Neural crest cell (in vitro differentiated cells): ENCODE measurements around the gene TOM1L2. TPM values are rescaled to one million over a fixed set of nuclear protein-coding genes. Genes with fewer than 3 reads are reported as not detected.
"Not testable (repeated sequence)": the region's sequence is repeated elsewhere in the genome, so short reads cannot be mapped to it uniquely, and the experiment has no call there.

Experiments used
- DNase-seq: peaks from one replicate; pipeline ENCODE4 v3.0.0; 2021; ENCODE audit warnings: low read depth, mixed read lengths, low spot score
- H3K27ac Mint-ChIP-seq: one replicate; pipeline ENCODE4 v1.8.0; 2021; ENCODE audit warnings: mild to moderate bottlenecking, mixed read lengths; ENCODE audit not compliant: unreplicated experiment
- H3K27me3 Mint-ChIP-seq: 2 replicates; pipeline ENCODE4 v1.8.0; 2021; ENCODE audit warnings: low read depth, mild to moderate bottlenecking, mixed read lengths
- H3K36me3 Mint-ChIP-seq: 2 replicates; pipeline ENCODE4 v1.8.0; 2021; ENCODE audit warnings: low read depth, mild to moderate bottlenecking, mixed read lengths
- H3K4me1 Mint-ChIP-seq: 2 replicates; pipeline ENCODE4 v1.8.0; 2021; ENCODE audit warnings: mixed read lengths
- H3K4me3 Mint-ChIP-seq: one replicate; pipeline ENCODE4 v1.8.0; 2021; ENCODE audit warnings: mild to moderate bottlenecking, mixed read lengths
- H3K9me3 Mint-ChIP-seq: 2 replicates; pipeline ENCODE4 v1.8.0; 2021; ENCODE audit warnings: mixed read lengths
- CTCF ChIP-seq: fragments of 200-600 bp; sonication (generic); conservative IDR thresholded peaks from 2 replicates; pipeline ENCODE4 v1.5.0; 2021; ENCODE audit warnings: antibody characterized with exemption, mild to moderate bottlenecking
- total RNA-seq: library from RNA; stranded (reverse); gene quantifications from 2 replicates; pipeline ENCODE4 v1.2.1, GENCODE V29; 2021

TOM1L2 gene
- total RNA-seq, 1 donor from 2014 or later = 15.9 TPM

DNA sequence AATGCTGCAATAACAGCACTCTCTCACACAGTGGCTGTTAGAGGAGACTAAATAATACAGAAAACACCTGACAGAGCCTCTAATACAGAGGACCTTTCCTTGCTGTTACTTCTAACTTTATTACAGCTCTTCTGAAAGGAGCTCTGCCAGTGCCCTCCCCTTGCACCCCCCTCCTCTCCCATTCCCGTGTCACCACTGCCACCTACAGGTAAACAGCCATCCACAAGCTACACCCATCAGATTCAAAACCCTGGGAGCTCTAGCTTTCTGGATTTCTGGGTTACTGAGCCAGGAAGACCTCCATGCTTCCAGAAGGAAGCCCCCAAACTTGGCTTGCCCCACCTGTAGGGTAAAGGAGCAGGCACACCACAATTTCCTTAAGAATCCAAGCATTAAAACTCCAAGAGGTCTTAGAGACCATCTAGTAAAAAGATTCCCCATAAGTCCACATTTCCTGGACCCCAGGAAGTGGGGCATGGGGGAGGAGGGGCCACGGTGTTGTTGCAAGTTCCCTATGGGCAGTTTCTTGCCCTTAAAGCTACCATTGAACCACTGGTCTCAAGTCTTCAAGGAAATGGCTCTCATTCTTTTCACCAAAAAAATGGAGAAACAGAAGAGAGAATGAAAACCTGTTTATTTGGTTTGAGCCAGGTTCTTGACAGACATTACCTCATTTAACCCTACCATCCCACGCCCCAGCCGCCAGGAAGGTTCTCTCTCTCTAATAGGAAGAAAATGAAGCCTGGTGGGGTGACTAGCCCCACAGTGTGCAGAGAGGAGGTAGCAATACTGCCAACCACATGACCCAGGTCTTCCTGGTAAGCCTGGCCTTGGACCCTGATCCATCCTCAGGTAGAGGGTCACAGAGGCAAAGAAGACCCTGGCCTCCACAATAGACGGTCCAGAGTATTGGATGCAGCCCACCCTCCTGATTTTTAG is 52.8 kb downstream of the TOM1L2 start:
- H3K27ac Mint-ChIP-seq = no peak overlapping the region
- peak; percentile 80 for TF ChIP-seq CTCF
- H3K36me3 Mint-ChIP-seq = no peaks in the 10 kb centered on the region
- peak; percentile 68 for DNase-seq
- peak overlapping the region; percentile 36 for H3K4me3 Mint-ChIP-seq
- H3K9me3 Mint-ChIP-seq = no peaks in the 10 kb centered on the region
- H3K27me3 Mint-ChIP-seq = no peaks in the 10 kb centered on the region
- H3K4me1 Mint-ChIP-seq = peaks cover 43% of the 10 kb centered on the region

GRCh38 chr17:17917394-17917793 is 54.8 kb downstream of the TOM1L2 start:
- Mint-ChIP-seq H3K4me1 (peaks cover 48% of the 10 kb centered on the region), H3K9me3 (peaks cover 2% of the 10 kb centered on the region)

GRCh38 chr17:17915183-17915582 is 57.0 kb downstream of the TOM1L2 start:
- peaks cover 2% of the 10 kb centered on the region for H3K9me3 Mint-ChIP-seq
- peaks cover 39% of the 10 kb centered on the region for H3K4me1 Mint-ChIP-seq
- H3K36me3 Mint-ChIP-seq = peaks cover 9% of the 10 kb centered on the region
- no peak overlapping the region for H3K4me3 Mint-ChIP-seq
- DNase-seq = no peak
- H3K27ac Mint-ChIP-seq = no peak overlapping the region
- no peak for TF ChIP-seq CTCF
- H3K27me3 Mint-ChIP-seq = no peaks in the 10 kb centered on the region

More at GRCh38 chr17:17917394-17917793, 54.8 kb downstream of the TOM1L2 start:
- Mint-ChIP-seq H3K36me3 (peaks cover 7% of the 10 kb centered on the region), H3K27ac (no peak overlapping the region), H3K4me3 (no peak overlapping the region), H3K27me3 (no peaks in the 10 kb centered on the region)
- TF ChIP-seq CTCF = no peak
- no peak for DNase-seq

- peaks cover 2% of the 10 kb centered on the region for H3K9me3 Mint-ChIP-seq
- peak overlapping the region; percentile 25 for H3K4me3 Mint-ChIP-seq
- no peaks in the 10 kb centered on the region for H3K27me3 Mint-ChIP-seq
- peaks cover 31% of the 10 kb centered on the region for H3K4me1 Mint-ChIP-seq
- H3K27ac Mint-ChIP-seq = peak overlapping the region; percentile 46
- H3K36me3 Mint-ChIP-seq = peaks cover 9% of the 10 kb centered on the region
- no peak for TF ChIP-seq CTCF
- no peak for DNase-seq
These were observed 58.4 kb downstream of the TOM1L2 start for GRCh38 chr17:17913695-17914332.

GRCh38 chr17:17912336-17912735 is 59.9 kb downstream of the TOM1L2 start:
- not testable (repeated sequence) for H3K27ac Mint-ChIP-seq, H3K4me3 Mint-ChIP-seq, H3K9me3 Mint-ChIP-seq, H3K27me3 Mint-ChIP-seq, DNase-seq, H3K36me3 Mint-ChIP-seq
- peaks cover 27% of the 10 kb centered on the region for H3K4me1 Mint-ChIP-seq
